ENCODE results near the gene POLR2B.
"Not testable (repeated sequence)": the region's sequence is repeated elsewhere in the genome, so short reads cannot be mapped to it uniquely, and the experiment has no call there.

The POLR2B gene

GRCh38 chr4:56978750-56979303, at the start of gene POLR2B:
POLR2B (plus strand) TSS chr4:56978896; CDS start chr4:56978986, 90 bp downstream.
- peak; percentile 93 for DNase-seq

DNA sequence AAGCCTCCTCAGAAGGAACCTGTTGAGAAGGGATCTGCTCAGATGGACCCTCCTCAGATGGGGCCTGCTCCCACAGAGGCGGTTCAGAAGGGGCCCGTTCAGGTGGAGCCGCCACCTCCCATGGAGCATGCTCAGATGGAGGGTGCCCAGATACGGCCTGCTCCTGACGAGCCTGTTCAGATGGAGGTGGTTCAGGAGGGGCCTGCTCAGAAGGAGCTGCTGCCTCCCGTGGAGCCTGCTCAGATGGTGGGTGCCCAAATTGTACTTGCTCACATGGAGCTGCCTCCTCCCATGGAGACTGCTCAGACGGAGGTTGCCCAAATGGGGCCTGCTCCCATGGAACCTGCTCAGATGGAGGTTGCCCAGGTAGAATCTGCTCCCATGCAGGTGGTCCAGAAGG, 48.1 kb upstream of the POLR2B start:
- no peak for DNase-seq

- no peak for DNase-seq
These were observed 46.8 kb upstream of the POLR2B start for GRCh38 chr4:56931924-56932323.

- no peak for DNase-seq
These were observed 41.4 kb upstream of the POLR2B start for GRCh38 chr4:56937262-56937661.

GRCh38 chr4:56939826-56940225, 38.9 kb upstream of the POLR2B start:
- DNase-seq: not testable (repeated sequence)

DNA sequence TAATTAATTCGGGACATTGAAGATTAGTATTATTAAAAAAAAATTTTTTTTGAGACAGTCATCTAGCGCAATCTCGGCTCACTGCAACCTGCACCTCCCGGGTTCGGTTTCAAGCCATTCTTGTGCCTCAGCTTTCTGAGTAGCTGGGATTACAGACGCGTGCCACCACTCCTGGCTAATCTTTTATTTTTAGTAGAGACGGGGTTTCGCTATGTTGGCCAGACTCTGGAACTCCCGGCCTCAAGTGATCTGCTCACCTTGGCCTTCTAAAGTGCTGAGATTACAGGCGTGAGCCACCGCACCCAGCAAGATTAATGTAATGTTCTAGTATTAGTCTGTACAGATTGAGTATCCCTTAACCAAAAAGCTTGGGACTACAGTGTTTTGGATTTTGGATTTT, 38.3 kb upstream of the POLR2B start:
- DNase-seq: no peak

GRCh38 chr4:56940971-56941370, 37.7 kb upstream of the POLR2B start:
- no peak for DNase-seq

- no peak for DNase-seq
These were observed 37.3 kb upstream of the POLR2B start for GRCh38 chr4:56941403-56941802.

DNA sequence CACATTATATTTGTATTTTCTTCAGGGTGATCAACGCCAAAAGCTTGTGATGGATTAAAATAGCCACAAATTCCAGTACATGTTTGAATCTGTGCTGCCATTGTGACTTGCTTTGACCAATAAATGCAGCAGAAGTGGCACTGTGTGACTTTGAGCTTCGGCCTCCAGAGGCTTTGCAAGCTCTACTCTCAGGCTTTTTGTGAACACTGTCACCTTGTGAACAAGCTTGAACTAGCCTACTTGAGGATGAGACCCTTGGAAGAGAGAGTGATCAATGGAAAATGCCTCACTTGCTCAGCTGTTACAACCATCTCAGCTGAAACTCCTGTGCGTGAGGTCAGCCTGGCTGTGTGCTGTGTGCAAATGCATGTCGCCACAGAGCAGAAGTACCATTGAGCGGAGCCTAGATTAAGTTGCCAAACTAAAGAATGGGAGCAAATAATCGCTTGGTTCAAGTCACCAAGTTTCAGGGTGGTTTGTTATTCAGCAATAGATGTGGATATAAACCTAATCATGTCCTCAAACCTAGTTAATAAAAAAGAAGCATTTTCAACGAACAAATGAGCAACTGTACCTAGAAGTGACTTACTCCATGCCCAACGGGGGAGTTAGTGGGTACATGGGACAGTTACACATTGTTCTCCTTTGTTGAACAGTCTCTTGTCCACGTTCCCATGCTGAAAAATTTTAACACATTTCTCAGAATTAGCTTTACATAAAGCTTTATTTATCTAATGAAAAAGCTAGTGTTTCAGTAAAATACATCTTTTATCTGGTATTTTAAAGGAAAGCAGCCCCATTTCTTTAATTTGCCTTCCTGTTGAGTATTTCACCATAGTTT, 24.8 kb upstream of the POLR2B start:
- no peak for DNase-seq

GRCh38 chr4:56958111-56958517, 20.6 kb upstream of the POLR2B start:
- DNase-seq: peak; percentile 92

GRCh38 chr4:56959100-56959499, 19.6 kb upstream of the POLR2B start:
- no peak for DNase-seq

DNA sequence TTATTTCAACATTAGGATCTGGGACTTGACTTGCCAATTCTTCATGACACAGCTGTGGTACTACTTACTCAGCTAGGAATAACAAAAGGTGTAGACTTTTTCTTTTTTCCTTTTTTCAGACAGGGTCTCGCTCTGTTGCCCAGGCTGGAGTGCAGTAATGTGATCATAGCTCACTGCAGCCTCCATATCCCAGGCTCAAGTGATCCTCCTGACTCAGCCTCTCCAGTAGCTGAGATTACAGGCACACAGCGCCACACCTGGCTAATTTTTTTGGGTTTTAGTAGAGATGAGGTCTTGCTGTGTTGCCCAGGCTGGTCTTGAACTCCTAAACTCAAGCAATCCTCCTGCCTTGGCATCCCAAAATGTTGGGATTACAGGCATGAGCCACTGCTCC, 17.6 kb upstream of the POLR2B start:
- no peak for DNase-seq

DNA sequence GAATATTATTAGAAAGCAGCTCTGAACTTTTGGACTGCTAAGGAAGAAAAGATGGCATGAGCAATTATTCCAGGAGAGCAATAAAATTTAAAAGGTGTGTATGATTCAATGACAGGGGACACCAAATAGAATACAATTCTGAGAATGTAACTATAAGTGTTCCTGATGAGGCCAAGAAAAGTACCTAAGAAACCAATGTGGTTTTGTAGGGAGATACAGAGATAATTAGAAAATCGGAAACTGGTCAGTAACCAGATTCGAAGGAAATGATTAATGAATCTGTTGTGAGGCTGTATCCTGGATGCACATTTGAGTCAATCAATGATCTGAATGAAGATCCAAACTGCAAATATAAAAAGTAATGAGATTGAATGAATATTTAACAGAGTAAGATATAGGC, 7.3 kb upstream of the POLR2B start:
- DNase-seq: no peak

DNA sequence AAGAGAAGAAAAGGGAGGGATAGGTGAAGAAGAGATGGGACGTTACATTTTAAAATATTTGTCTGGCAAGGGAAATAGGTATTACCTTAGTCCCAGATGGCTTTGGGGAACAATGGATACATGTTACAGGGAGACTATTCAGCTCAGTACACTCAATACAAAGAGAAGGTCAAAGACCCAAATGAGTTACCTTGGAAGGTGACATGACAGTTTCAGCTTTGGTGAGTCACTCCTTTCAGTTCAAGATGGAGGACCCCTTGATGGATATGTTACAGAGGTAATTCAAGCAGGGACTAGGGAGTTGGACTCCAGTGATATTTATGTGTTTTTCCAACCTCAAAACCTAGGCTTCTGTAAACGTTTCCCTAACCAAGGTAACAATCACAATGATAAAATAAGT, 6.3 kb upstream of the POLR2B start:
- no peak for DNase-seq

DNA sequence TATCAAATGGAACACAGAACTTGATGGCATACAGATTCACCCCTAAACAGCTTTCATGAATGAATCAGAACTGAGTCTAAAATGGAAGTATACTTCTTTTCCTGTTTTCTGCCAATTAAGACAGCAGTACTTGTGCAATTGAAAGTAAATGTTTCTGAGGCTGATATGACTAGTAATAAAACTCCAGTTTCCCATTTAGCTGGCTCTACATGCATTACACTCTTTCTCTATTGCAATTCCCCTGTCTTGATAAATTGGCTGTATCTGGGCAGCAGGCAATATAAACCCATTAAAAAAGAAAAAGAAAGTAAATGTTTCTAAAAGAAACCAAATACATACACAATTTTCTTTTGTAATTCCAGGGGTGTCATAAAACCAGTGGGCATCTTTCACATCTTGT, 5.9 kb upstream of the POLR2B start:
- DNase-seq: no peak

- no peak for DNase-seq
These were observed 5.4 kb upstream of the POLR2B start for GRCh38 chr4:56973336-56973735.

GRCh38 chr4:56976283-56976836, 2.3 kb upstream of the POLR2B start:
- peak; percentile 28 for DNase-seq

DNA sequence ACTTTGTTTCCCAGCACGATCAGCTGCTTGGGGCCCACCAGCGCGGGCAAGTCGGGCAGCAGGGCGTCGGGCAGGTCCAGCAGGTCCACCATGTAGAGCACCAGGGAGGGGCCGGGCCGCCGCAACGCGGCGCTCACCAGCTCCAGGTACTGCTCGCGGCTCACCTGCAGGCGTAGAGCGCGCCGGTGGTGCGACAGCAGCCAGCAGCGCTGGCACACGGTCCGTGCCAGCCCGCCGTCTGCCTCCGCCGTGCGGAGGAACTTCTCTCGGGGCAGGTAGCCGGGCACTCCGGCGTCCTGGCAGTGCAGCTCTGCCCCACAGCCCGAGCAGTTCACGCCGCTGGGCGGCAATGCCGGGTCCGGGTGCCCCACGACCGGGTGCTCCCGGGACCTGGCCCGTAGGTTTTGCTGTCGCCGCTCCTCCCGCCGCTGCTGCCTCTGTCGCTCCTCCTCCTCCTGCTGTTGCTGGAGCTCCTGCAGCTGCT, 1.8 kb upstream of the POLR2B start:
- DNase-seq: no peak

GRCh38 chr4:56977321-56978012, 1.2 kb upstream of the POLR2B start, which contains the start of gene NOA1:
NOA1 (minus strand) TSS chr4:56977606; CDS start chr4:56977585, 21 bp downstream.
- DNase-seq: peak; percentile 99

GRCh38 chr4:56979421-56980072, 851 bp downstream of the POLR2B start:
- DNase-seq: no peak

DNA sequence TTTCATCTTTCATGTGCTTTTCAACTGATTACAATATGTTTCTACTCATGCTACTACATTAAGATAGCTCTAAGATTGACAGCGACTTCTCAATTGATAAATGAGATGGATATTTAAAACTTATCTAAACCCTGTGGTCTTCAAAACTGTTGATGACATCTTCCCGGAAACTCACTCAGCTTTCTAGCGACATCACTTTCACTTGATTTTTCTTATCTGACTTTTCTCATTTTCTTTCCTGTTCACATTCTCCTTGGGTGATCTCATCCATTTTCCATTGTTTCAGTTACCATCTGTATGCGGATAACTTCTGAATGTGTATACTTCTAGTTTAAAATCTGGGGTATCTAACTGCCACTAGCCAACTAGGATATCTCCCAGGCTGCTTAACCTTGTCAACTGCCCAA, 3.1 kb downstream of the POLR2B start:
- DNase-seq: no peak

- DNase-seq: no peak
These were observed 7.5 kb downstream of the POLR2B start for GRCh38 chr4:56986192-56986591.

DNA sequence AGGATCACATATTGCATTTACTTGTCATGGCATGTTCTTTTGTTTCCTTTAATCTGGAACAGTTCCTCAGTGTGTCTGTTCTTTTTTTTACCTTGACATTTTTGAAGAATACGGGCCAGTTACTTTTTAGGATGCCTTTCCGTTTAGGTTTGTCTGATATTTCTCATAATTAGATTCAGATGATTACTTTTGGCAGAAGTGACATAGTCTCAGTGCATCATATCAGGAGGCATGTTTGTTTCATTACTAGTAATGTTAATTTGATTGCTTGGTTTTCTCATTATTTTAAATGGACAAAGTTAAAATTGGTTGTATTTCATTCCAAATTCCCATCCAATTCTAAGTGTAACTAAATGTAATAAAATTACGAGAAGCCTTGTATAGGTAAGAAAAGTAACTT, 8.3 kb downstream of the POLR2B start:
- DNase-seq: no peak

Data from right hindlimb (tissue), 1 donor.